Tibial nerve (tissue), 4 donors: ENCODE measurements around the gene CLEC14A.

Source experiments
- CTCF ChIP-seq, 5 experiments: fragments of 200-600 bp in 3 of 5; fragments of 450-650 bp in 2 of 5; sonication (generic) in 3 of 5; IDR thresholded peaks; one replicate each; pipeline ENCODE4 v1.5.1; 2016 to 2019; ENCODE audit warnings: antibody characterized with exemption in 5 of 5, mild to moderate bottlenecking in 3 of 5, moderate library complexity in 2 of 5
- EP300 ChIP-seq, 2 donors: sonication (generic); formaldehyde crosslinking; IDR thresholded peaks; one replicate each; pipeline ENCODE4 v1.6.1; 2017; ENCODE audit warnings: antibody characterized with exemption in 2 of 2, mild to moderate bottlenecking in 1 of 2

GRCh38 chr14:38217553-38217952, 38.3 kb downstream of the CLEC14A start:
- TF ChIP-seq CTCF (IDR thresholded peaks at IDR 0.05) (no peak), EP300 (IDR thresholded peaks at IDR 0.05) (no peak)
